ENCODE data around the gene PADI3.

The PADI3 gene, protein sequence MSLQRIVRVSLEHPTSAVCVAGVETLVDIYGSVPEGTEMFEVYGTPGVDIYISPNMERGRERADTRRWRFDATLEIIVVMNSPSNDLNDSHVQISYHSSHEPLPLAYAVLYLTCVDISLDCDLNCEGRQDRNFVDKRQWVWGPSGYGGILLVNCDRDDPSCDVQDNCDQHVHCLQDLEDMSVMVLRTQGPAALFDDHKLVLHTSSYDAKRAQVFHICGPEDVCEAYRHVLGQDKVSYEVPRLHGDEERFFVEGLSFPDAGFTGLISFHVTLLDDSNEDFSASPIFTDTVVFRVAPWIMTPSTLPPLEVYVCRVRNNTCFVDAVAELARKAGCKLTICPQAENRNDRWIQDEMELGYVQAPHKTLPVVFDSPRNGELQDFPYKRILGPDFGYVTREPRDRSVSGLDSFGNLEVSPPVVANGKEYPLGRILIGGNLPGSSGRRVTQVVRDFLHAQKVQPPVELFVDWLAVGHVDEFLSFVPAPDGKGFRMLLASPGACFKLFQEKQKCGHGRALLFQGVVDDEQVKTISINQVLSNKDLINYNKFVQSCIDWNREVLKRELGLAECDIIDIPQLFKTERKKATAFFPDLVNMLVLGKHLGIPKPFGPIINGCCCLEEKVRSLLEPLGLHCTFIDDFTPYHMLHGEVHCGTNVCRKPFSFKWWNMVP
- total RNA-seq, result 0 reads per million in 2 donors

- no peak for DNase-seq
These were observed at the start of gene PADI3 for GRCh38 chr1:17248781-17249180. TSS of gene PADI3 (plus strand) at chr1:17249098. CDS start at chr1:17249138, 40 bp downstream.

GRCh38 chr1:17199267-17200044 lies 49.4 kb upstream of the PADI3 start:
- no peak for DNase-seq

- no peak for DNase-seq
These were observed 48.7 kb upstream of the PADI3 start for GRCh38 chr1:17200246-17200645.

DNA sequence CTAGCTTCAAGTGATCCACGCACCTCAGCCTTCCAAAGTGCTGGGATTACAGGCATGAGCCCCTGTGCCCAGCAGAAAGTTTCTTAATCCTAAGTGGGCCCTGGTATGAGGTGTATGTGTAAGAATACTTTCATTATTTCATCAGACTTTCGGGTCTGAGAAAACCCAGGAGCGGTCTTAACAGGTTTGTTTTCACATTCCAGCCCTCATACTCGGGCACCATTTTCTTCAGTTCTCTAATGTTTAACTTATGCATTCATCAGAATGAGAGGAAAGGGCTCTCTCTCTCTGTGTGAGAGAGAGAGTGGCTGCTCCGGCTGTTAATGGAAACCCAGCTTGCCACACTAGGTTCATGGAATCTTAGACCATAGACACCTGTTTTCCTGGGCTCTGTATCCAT lies 48.1 kb upstream of the PADI3 start:
- DNase-seq, result no peak

- peak; percentile 5 for DNase-seq
These were observed 47.5 kb upstream of the PADI3 start for GRCh38 chr1:17201201-17202021.

GRCh38 chr1:17204546-17205440 lies 44.1 kb upstream of the PADI3 start, which contains the start of gene PADI1:
TSS of gene PADI1 (plus strand) at chr1:17205128. CDS start at chr1:17205218, 90 bp downstream.
- no peak for DNase-seq

GRCh38 chr1:17205652-17206051 lies 43.2 kb upstream of the PADI3 start:
- no peak for DNase-seq

GRCh38 chr1:17206196-17206595 lies 42.7 kb upstream of the PADI3 start:
- DNase-seq, result no peak

DNA sequence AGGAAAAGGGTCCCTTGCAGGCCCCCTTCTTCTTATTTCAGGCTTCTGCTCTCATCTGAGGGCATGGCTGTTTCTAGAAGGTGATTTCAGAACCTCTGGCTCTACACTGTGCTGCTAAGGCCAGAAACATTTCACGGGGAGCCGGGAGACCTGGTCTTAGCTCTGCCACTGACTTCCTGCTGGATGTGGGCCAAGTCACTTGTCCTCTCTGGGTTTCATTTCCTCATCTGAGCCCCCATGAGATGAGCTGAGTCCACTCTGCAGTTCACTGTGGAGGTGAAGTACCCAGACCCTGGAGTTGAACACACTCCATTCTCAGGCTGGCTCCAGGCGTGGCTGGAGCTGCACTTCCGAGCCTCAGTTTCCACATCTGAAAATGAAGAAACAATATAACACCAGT lies 41.9 kb upstream of the PADI3 start:
- no peak for DNase-seq

- DNase-seq, result no peak
These were observed 41.4 kb upstream of the PADI3 start for GRCh38 chr1:17207540-17207939.

- DNase-seq, result no peak
These were observed 40.9 kb upstream of the PADI3 start for GRCh38 chr1:17207966-17208418.

GRCh38 chr1:17208546-17208945 lies 40.4 kb upstream of the PADI3 start:
- no peak for DNase-seq

GRCh38 chr1:17209430-17209829 lies 39.5 kb upstream of the PADI3 start:
- DNase-seq, result no peak

- no peak for DNase-seq
These were observed 38.7 kb upstream of the PADI3 start for GRCh38 chr1:17210176-17210575.

DNA sequence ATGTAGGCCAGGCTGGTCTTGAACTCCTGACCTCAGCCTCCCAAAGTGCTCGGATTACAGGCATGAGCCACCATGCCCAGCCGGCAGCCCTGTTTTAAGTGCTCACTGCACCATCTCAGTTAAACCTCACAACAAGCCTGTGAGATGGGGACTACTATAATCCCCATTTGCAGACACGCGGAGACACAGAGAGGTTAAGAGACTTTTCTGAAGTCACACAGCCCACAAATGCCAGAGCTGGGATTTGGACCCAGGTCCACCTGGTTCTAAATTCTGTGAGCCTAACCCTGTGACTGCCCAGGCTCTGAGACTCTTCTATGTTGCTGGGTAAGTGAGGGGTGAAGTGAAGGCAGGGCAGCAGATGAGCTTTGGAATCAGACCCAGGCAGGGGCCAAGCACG lies 37.5 kb upstream of the PADI3 start:
- DNase-seq, result no peak

- DNase-seq, result no peak
These were observed 36.9 kb upstream of the PADI3 start for GRCh38 chr1:17212009-17212408.

DNA sequence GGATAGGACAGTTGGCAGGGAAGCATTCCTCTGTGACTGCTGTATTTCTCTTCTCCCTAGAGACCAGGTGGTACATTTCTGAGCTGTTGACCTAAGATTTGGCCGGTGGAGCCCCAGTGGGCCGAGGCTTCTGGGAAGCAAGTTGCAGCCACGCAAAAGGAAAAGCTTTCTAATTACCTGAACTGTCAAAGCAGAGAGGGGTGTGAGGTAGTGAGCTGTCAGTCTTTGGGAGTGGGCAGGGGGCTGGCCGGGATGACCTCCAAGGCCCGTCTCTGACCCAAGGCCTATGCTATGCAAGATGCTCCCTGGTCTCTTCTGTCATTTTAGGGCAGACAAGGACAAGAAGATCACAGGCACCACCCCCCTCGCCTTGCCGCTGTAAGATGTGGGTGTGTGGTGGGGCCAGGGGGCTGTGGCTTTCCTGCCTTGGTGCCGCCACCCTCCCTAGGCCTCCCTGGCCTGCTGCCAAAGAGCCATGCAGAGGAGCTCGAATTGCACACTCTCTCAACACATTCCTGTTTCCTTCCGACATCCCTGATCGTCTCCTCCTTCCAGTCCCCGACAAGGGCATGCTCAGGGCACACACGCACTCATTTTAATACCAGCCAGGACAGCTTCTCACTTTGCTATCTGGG lies 36.3 kb upstream of the PADI3 start:
- DNase-seq, result peak; percentile 65

GRCh38 chr1:17213148-17213781 lies 35.6 kb upstream of the PADI3 start:
- DNase-seq, result no peak

GRCh38 chr1:17213782-17214148 lies 35.1 kb upstream of the PADI3 start:
- no peak for DNase-seq

DNA sequence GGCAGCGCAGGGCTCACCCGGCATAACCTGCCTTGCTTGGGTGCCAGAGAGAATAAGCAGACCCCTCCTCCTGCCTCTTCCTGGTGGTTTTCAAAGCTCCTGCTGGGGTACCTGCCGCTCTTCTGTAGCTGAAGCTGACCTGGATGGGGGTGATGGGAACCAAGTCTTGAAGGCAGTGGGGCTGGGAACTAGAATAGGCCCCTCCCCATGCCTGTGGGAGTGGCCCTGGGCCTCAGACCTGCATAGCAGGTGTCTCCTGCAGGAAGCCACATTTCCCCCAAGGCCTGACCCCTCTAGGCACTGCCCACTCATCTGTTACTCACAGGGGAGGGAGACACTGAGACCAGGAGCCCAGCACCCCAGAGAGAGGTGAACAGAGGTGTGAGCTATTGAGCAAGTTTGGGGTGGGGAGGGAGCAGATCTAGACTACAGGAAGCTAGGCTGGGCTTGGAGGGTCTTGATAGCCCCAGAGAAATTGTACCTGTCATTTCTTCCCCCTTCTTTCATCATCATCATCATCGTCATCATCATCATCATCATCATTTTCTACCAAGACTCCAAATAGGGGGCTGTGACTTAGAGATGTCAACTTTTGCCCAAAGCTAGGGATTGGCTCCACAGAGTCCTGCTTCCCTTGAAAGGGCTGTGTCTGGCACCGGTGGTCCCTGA lies 33.9 kb upstream of the PADI3 start:
- DNase-seq, result no peak

All from T-helper 9 cell (primary cell).